Stimulated activated CD8-positive, alpha-beta memory T cell treated with anti-CD3 and anti-CD28 coated beads, Interleukin-12 subunit alpha, Interleukin-12 subunit beta, amount 100 ng/mL, for 4 hours (primary cell): ENCODE data around the gene PCDHA10.
"Not testable (repeated sequence)": the region's sequence is repeated elsewhere in the genome, so short reads cannot be mapped to it uniquely, and the experiment has no call there.

Source experiments
- DNase-seq: peaks from one replicate; pipeline ENCODE4 v3.0.0-alpha.2; 2020; ENCODE audit warnings: low read depth

Gene PCDHA10, protein sequence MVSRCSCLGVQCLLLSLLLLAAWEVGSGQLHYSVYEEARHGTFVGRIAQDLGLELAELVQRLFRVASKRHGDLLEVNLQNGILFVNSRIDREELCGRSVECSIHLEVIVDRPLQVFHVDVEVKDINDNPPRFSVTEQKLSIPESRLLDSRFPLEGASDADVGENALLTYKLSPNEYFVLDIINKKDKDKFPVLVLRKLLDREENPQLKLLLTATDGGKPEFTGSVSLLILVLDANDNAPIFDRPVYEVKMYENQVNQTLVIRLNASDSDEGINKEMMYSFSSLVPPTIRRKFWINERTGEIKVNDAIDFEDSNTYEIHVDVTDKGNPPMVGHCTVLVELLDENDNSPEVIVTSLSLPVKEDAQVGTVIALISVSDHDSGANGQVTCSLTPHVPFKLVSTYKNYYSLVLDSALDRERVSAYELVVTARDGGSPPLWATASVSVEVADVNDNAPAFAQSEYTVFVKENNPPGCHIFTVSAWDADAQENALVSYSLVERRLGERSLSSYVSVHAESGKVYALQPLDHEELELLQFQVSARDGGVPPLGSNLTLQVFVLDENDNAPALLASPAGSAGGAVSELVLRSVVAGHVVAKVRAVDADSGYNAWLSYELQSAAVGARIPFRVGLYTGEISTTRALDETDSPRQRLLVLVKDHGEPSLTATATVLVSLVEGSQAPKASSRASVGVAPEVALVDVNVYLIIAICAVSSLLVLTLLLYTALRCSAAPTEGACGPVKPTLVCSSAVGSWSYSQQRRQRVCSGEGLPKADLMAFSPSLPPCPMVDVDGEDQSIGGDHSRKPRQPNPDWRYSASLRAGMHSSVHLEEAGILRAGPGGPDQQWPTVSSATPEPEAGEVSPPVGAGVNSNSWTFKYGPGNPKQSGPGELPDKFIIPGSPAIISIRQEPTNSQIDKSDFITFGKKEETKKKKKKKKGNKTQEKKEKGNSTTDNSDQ

DNA sequence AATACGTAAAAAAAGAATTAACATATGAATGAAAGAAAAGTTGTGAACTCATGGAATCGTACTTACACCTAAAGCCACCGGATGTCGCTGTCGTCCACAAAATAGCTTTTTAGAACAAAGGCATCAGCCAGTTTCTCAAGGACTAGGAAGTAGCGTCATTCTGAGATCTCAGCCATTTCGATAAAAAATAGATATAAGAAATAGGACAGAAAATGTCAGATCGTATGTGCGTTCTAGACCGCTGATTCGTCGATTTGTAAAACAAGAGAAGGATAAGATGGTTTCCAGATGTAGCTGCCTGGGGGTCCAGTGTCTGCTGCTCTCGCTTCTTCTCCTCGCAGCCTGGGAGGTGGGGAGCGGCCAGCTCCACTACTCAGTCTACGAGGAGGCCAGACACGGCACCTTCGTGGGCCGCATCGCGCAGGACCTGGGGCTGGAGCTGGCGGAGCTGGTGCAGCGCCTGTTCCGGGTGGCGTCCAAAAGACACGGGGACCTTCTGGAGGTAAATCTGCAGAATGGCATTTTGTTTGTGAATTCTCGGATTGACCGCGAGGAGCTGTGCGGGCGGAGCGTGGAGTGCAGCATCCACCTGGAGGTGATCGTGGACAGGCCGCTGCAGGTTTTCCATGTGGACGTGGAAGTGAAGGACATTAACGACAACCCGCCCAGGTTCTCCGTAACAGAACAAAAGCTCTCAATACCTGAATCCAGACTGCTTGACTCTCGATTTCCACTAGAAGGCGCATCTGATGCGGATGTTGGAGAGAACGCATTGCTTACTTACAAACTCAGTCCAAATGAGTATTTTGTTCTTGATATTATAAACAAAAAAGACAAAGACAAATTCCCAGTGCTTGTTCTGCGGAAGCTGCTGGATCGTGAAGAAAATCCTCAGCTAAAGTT, at the start of gene PCDHA10:
TSS of gene PCDHA10 (plus strand) at position 126 of the 903 bp plus-strand sequence. CDS start at position 278, 152 bp downstream.
- DNase-seq = no peak

DNA sequence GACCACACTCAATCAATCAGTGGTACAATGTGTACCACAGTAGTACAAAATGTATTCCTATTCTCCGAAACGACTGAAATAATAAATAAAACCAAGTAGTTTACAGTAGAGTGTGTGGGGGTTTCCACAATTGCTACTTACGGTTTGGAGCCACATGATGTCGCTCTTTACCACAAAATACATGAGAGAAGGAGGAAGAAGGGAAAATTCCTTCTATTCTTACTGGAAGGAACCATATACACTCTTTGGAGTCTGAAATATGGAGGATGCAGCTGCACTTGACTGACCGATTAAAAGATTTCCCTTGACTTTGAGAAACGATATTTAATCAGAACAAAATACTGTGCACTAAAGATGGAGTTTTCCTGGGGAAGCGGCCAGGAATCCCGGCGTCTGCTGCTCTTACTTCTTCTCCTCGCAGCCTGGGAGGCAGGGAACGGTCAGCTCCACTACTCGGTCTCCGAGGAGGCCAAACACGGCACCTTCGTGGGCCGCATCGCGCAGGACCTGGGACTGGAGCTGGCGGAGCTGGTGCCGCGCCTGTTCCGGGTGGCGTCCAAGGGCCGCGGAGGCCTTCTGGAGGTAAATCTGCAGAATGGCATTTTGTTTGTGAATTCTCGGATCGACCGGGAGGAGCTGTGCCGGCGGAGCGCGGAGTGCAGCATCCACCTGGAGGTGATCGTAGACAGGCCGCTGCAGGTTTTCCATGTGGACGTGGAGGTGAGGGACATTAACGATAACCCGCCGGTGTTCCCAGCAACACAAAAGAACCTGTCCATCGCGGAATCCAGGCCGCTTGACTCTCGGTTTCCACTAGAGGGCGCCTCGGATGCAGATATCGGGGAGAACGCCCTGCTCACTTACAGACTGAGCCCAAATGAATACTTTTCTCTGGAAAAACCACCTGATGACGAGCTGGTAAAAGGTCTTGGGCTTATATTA, 48.6 kb upstream of the PCDHA10 start, which contains the start of gene PCDHA4:
TSS of gene PCDHA4 (plus strand) at position 235 of the 942 bp plus-strand sequence.
- no peak for DNase-seq

- DNase-seq = not testable (repeated sequence)
Observed at GRCh38 chr5:140808241-140808888, 47.3 kb upstream of the PCDHA10 start.

DNA sequence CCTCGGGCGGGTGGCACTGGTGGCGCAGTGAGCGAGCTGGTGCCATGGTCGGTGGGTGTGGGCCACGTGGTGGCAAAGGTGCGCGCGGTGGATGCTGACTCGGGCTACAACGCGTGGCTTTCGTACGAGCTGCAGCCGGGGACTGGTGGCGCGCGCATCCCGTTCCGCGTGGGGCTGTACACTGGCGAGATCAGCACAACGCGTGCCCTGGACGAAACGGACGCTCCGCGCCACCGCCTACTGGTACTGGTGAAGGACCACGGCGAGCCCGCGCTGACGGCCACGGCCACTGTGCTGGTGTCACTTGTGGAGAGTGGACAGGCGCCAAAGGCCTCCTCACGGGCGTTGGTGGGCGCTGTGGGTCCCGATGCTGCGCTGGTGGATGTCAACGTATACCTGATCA, 46.8 kb upstream of the PCDHA10 start:
- DNase-seq = no peak

GRCh38 chr5:140821375-140822280, 34.1 kb upstream of the PCDHA10 start, which contains the start of gene PCDHA5:
Gene PCDHA5 (plus strand): TSS chr5:140821613.
- no peak for DNase-seq

- no peak for DNase-seq
Observed at GRCh38 chr5:140822281-140822629, 33.4 kb upstream of the PCDHA10 start.

- DNase-seq = not testable (repeated sequence)
Observed at GRCh38 chr5:140822969-140823368, 32.7 kb upstream of the PCDHA10 start.

DNA sequence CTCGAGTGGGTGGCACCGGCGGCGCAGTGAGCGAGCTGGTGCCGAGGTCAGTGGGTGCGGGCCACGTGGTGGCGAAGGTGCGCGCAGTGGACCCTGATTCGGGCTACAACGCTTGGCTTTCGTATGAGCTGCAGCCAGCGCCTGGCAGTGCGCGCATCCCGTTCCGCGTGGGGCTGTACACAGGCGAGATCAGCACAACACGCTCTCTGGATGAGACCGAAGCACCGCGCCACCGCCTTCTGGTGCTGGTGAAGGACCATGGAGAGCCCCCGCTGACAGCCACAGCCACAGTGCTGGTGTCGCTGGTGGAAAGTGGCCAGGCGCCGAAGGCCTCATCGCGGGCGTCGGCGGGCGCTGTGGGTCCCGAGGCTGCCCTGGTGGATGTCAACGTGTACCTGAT, 32.2 kb upstream of the PCDHA10 start:
- no peak for DNase-seq

DNA sequence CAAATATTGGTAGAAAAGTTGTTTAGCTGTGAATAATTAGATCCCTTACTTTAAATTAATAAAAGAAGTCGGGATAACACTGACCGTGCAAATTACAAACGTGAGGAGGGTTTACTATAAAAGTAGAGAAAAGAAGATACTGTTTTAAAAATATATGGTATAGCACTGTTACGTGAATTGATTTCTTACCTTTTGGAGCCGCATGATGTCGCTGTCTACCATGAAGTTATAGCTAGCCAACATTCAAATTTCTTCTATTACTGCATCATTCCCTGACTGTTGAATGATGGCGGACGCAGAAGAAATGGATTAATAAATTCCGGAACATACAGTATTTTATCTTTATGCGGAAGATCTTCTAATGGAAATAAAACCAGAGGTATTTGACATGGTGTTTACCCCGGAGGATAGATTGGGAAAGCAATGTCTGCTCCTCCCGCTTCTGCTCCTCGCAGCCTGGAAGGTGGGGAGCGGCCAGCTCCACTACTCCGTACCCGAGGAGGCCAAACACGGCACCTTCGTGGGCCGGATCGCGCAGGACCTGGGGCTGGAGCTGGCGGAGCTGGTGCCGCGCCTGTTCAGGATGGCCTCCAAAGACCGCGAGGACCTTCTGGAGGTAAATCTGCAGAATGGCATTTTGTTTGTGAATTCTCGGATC, 27.9 kb upstream of the PCDHA10 start, which contains the start of gene PCDHA6:
TSS of gene PCDHA6 (plus strand) at position 257 of the 658 bp plus-strand sequence. CDS start at position 389, 132 bp downstream.
- no peak for DNase-seq

GRCh38 chr5:140828362-140828737, 27.3 kb upstream of the PCDHA10 start:
- no peak for DNase-seq

DNA sequence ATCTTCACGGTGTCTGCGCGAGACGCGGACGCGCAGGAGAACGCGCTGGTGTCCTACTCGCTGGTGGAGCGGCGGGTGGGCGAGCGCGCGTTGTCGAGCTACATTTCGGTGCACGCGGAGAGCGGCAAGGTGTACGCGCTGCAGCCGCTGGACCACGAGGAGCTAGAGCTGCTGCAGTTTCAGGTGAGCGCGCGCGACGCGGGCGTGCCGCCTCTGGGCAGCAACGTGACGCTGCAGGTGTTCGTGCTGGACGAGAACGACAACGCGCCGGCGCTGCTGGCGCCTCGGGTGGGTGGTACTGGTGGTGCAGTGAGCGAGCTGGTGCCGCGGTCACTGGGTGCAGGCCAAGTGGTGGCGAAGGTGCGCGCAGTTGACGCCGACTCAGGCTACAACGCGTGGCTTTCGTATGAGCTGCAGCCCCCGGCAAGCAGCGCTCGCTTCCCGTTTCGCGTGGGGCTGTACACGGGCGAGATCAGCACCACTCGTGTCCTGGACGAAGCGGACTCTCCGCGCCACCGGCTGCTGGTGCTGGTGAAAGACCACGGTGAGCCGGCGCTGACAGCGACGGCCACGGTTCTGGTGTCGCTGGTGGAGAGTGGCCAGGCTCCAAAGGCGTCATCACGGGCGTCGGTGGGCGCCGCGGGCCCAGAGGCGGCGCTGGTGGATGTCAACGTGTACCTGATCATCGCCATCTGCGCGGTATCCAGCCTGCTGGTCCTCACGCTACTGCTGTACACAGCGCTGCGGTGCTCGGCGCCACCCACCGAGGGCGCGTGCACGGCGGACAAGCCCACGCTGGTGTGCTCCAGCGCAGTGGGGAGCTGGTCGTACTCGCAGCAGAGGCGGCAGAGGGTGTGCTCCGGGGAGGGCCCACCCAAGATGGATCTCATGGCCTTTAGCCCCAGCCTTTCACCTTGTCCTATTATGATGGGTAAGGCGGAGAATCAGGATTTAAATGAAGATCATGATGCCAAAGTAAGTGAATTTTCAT, 25.9 kb upstream of the PCDHA10 start:
- DNase-seq = not testable (repeated sequence)

GRCh38 chr5:140833993-140834392, 21.7 kb upstream of the PCDHA10 start, which contains the start of gene PCDHA7:
Gene PCDHA7 (plus strand): TSS chr5:140834269. CDS start chr5:140834384, 115 bp downstream.
- DNase-seq = no peak

DNA sequence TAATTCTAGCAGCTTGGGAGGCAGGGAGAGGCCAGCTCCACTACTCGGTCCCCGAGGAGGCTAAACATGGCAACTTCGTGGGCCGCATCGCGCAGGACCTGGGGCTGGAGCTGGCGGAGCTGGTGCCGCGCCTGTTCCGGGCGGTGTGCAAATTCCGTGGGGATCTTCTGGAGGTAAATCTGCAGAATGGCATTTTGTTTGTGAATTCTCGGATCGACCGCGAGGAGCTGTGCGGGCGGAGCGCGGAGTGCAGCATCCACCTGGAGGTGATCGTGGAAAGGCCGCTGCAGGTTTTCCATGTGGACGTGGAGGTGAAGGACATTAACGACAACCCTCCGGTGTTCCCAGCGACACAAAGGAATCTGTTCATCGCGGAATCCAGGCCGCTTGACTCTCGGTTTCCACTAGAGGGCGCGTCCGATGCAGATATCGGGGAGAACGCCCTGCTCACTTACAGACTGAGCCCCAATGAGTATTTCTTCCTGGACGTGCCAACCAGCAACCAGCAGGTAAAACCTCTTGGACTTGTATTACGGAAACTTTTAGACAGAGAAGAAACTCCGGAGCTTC, 21.2 kb upstream of the PCDHA10 start:
- not testable (repeated sequence) for DNase-seq

DNA sequence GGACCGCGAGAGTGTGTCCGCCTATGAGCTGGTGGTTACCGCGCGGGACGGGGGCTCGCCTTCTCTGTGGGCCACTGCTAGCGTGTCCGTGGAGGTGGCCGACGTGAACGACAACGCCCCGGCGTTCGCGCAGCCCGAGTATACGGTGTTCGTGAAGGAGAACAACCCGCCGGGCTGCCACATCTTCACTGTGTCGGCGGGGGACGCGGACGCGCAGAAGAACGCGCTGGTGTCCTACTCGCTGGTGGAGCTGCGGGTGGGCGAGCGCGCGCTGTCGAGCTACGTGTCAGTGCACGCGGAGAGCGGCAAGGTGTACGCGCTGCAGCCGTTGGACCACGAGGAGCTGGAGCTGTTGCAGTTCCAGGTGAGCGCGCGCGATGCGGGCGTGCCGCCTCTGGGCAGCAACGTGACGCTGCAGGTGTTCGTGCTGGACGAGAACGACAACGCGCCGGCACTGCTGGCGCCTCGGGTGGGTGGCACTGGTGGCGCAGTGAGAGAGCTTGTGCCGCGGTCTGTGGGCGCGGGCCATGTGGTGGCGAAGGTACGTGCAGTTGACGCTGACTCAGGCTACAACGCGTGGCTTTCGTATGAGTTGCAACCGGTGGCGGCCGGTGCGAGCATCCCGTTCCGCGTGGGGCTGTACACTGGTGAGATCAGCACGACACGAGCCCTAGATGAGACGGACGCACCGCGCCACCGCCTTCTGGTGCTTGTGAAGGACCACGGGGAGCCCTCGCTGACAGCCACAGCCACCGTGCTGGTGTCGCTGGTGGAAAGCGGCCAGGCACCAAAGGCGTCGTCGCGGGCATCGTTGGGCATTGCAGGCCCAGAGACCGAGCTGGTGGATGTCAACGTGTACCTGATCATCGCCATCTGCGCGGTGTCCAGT, 19.8 kb upstream of the PCDHA10 start:
- DNase-seq = no peak
